ENCODE measurements around the gene AOPEP. TPM values are rescaled to one million over a fixed set of nuclear protein-coding genes. Genes with fewer than 3 reads are reported as not detected.

The AOPEP gene
- total and polyA plus RNA-seq, 2 of the 13 experiments (the other 11 are each of a cell fraction or from before 2014, with no cell fraction given), result 22.2 to 41.6 TPM

GRCh38 chr9:94950040-94950578 is 223.6 kb downstream of the AOPEP start:
- TF ChIP-seq ZSCAN29 (CRISPR knock-in tag; conservative IDR thresholded peaks at IDR 0.05) (no peak), SYNCRIP (IDR thresholded peaks at IDR 0.05; ENCODE audit: insufficient read depth, low read depth, low read length) (no peak), ZNF569 (CRISPR knock-in tag; IDR thresholded peaks at IDR 0.05; ENCODE audit: borderline replicate concordance) (no peak), MTF1 (CRISPR knock-in tag; IDR thresholded peaks at IDR 0.05) (no peak), RNF2 (conservative IDR thresholded peaks at IDR 0.05; ENCODE audit: low read depth) (no peak), ZNF841 (CRISPR knock-in tag; IDR thresholded peaks at IDR 0.05; ENCODE audit: borderline replicate concordance) (no peak), ZSCAN30 (CRISPR knock-in tag; IDR thresholded peaks at IDR 0.05) (no peak)
- TF ChIP-seq, protein P1, sequence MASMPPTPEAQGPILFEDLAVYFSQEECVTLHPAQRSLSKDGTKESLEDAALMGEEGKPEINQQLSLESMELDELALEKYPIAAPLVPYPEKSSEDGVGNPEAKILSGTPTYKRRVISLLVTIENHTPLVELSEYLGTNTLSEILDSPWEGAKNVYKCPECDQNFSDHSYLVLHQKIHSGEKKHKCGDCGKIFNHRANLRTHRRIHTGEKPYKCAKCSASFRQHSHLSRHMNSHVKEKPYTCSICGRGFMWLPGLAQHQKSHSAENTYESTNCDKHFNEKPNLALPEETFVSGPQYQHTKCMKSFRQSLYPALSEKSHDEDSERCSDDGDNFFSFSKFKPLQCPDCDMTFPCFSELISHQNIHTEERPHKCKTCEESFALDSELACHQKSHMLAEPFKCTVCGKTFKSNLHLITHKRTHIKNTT (CRISPR knock-in tag; IDR thresholded peaks at IDR 0.05), result no peak
- TF ChIP-seq, protein P2, sequence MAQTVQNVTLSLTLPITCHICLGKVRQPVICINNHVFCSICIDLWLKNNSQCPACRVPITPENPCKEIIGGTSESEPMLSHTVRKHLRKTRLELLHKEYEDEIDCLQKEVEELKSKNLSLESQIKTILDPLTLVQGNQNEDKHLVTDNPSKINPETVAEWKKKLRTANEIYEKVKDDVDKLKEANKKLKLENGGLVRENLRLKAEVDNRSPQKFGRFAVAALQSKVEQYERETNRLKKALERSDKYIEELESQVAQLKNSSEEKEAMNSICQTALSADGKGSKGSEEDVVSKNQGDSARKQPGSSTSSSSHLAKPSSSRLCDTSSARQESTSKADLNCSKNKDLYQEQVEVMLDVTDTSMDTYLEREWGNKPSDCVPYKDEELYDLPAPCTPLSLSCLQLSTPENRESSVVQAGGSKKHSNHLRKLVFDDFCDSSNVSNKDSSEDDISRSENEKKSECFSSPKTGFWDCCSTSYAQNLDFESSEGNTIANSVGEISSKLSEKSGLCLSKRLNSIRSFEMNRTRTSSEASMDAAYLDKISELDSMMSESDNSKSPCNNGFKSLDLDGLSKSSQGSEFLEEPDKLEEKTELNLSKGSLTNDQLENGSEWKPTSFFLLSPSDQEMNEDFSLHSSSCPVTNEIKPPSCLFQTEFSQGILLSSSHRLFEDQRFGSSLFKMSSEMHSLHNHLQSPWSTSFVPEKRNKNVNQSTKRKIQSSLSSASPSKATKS (CRISPR knock-in tag; IDR thresholded peaks at IDR 0.05), result no peak
- Histone ChIP-seq H4K20me1 (ENCODE audit: insufficient read depth, low read length) (no peaks in the 10 kb centered on the region), H3K79me2 (ENCODE audit: insufficient read depth, low read length) (no peaks in the 10 kb centered on the region), H3K4me2 (ENCODE audit: low read depth, low read length) (no peak overlapping the region), H3K27ac (ENCODE audit: extremely low read length, insufficient read depth, low read length) (peak overlapping the region; percentile 3), H3K9ac (ENCODE audit: insufficient read depth, low read depth, low read length) (no peak overlapping the region), H3K9me3 (ENCODE audit: low read length) (no peaks in the 10 kb centered on the region), H3K4me3 (replicated peaks in 1 of 3; ENCODE audit: insufficient read depth in 1 of 3, low read depth in 2 of 3, low read length in 3 of 3) (no peak overlapping the region), H3K27me3 (ENCODE audit: control insufficient read depth in 1 of 2, insufficient read depth in 2 of 2, low read length in 2 of 2) (no peaks in the 10 kb centered on the region), H2AFZ (ENCODE audit: low read length) (no peak overlapping the region), H3K36me3 (replicated peaks in 1 of 2; ENCODE audit: control insufficient read depth in 1 of 2, insufficient read depth in 2 of 2, low read length in 2 of 2) (no peaks in the 10 kb centered on the region; a peak in 1 of 5 replicates), H3K4me1 (ENCODE audit: insufficient read depth, low read length) (peaks cover 54% of the 10 kb centered on the region)
- FAIRE-seq (no peak), DNase-seq (ENCODE audit: low spot score) (no peak), ATAC-seq (peak; percentile 19; the same call in 1 of the 3 replicates)
- WGBS (ENCODE audit: low lambda C conversion rate), result 94% methylated on average over 3 of the region's 4 CpGs
- ChIA-PET CTCF (ENCODE audit: low intra/inter-chr PET ratio, low total read pairs) (no interaction called here), POLR2A (interaction anchor here (1.1 to 1.5 kb wide), 3 partner anchors 53 to 263 kb away, joined by 3 to 4 read pairs (median 3); no protein-coding TSS in a partner anchor)
- intact Hi-C loops (cut with micrococcal nuclease; ENCODE audit: unreplicated experiment) (loop anchor here (5.0 kb wide), 1 partner anchor 48 kb away; no protein-coding TSS in a partner anchor), in situ Hi-C loops (cut with HindIII; ENCODE audit: extremely low pct_ligation_motif_present, low pct_unique_long_range_greater_than_20kb) (no loop called here)
- BruUV-seq (replicated peaks), result no TSS peak
